GM23248 (cell line): Measurements from ENCODE around the gene ABCG5. TPM values are rescaled to one million over a fixed set of nuclear protein-coding genes. Genes with fewer than 3 reads are reported as not detected.

Source experiments
- DNase-seq: peaks from one replicate; pipeline ENCODE4 v3.0.0-alpha.2; 2015
- H2AFZ ChIP-seq: fragments of 200-600 bp; sonication (generic); 2 replicates; pipeline ENCODE4 v1.6.1; 2016; ENCODE audit warnings: antibody characterized with exemption
- H3F3A ChIP-seq: fragments of 200-600 bp; sonication (generic); 2 replicates; pipeline ENCODE4 v1.6.1; 2016; ENCODE audit warnings: mild to moderate bottlenecking, antibody characterized with exemption, mixed run types; ENCODE audit not compliant: insufficient read depth
- H3K27ac ChIP-seq: fragments of 200-600 bp; sonication (generic); 2 replicates; pipeline ENCODE4 v1.5.1; 2016; ENCODE audit warnings: mild to moderate bottlenecking
- H3K27me3 ChIP-seq: fragments of 200-600 bp; sonication (generic); replicated peaks from 2 replicates; pipeline ENCODE4 v1.6.1; 2016; ENCODE audit warnings: mild to moderate bottlenecking; ENCODE audit not compliant: insufficient read depth
- H3K36me3 ChIP-seq: fragments of 200-600 bp; sonication (generic); 2 replicates; pipeline ENCODE4 v1.6.1; 2016; ENCODE audit warnings: low read depth, mild to moderate bottlenecking
- H3K4me1 ChIP-seq: fragments of 200-600 bp; sonication (generic); 2 replicates; pipeline ENCODE4 v1.6.1; 2016; ENCODE audit warnings: mild to moderate bottlenecking; ENCODE audit not compliant: insufficient read depth
- H3K4me2 ChIP-seq: fragments of 200-600 bp; sonication (generic); one replicate; pipeline ENCODE4 v1.6.1; 2016; ENCODE audit warnings: mild to moderate bottlenecking; ENCODE audit not compliant: unreplicated experiment
- H3K4me3 ChIP-seq: fragments of 200-600 bp; sonication (generic); 2 replicates; pipeline ENCODE4 v1.5.1; 2016; ENCODE audit warnings: mild to moderate bottlenecking
- H3K79me2 ChIP-seq: fragments of 200-600 bp; sonication (generic); 2 replicates; pipeline ENCODE4 v1.6.1; 2016; ENCODE audit warnings: mild to moderate bottlenecking; ENCODE audit not compliant: insufficient read depth
- H3K9ac ChIP-seq: fragments of 200-600 bp; sonication (generic); 2 replicates; pipeline ENCODE4 v1.6.1; 2016; ENCODE audit warnings: mild to moderate bottlenecking
- H3K9me2 ChIP-seq: fragments of 200-600 bp; sonication (generic); 2 replicates; pipeline ENCODE4 v1.6.1; 2016; ENCODE audit warnings: mixed run types, mild to moderate bottlenecking, moderate library complexity; ENCODE audit not compliant: insufficient read depth
- H3K9me3 ChIP-seq: fragments of 200-600 bp; sonication (generic); one replicate; pipeline ENCODE4 v1.6.1; 2017; ENCODE audit warnings: low read depth
- H4K20me1 ChIP-seq: fragments of 200-600 bp; sonication (generic); 2 replicates; pipeline ENCODE4 v1.6.0; 2016; ENCODE audit not compliant: insufficient read depth
- EZH2 ChIP-seq: fragments of 200-600 bp; sonication (generic); IDR thresholded peaks from 2 replicates; pipeline ENCODE4 v1.6.1; 2018; ENCODE audit warnings: antibody characterized with exemption, mild to moderate bottlenecking; ENCODE audit not compliant: insufficient read depth, poor library complexity, severe bottlenecking
- EZH2phosphoT487 ChIP-seq: fragments of 200-600 bp; sonication (generic); IDR thresholded peaks from 2 replicates; pipeline ENCODE4 v1.6.1; 2018; ENCODE audit warnings: antibody characterized with exemption, moderate library complexity, mild to moderate bottlenecking, low read depth; ENCODE audit not compliant: insufficient read depth
- WGBS, 2 experiments: methylation state at CpG; one replicate each; pipeline ENCODE4 v1.1.6; 2015 to 2017; ENCODE audit warnings: low lambda C conversion rate in 2 of 2, low coverage in 1 of 2; ENCODE audit errors: missing lambda C conversion rate in 2 of 2; 5-methylcytosine and 5-hydroxymethylcytosine counted together
- in situ Hi-C: fragments of 300-500 bp; cut with MboI; formaldehyde crosslinking; loops from 2 replicates; pipeline ENCODE4 v1.15.0; 2020
- polyA plus RNA-seq: library from polyadenylated mRNA; unstranded; fragments of >200 nt; fragmentation: Nextera tagmentation; extraction: Ambion mirVana; gene quantifications from 2 replicates; pipeline ENCODE4 v1.2.1, GENCODE V29; 2016
- total RNA-seq: library from RNA; depleted of rRNA; stranded (reverse); fragments of >200 nt; shearing (Covaris generic); gene quantifications from 2 replicates; pipeline ENCODE4 v1.2.3, GENCODE V29; 2014

ABCG5 gene
- total and polyA plus RNA-seq, 2 experiments from 2014 or later, result not detected

- Histone ChIP-seq H3K9me2 (no peaks in the 10 kb centered on the region), H3K36me3 (no peaks in the 10 kb centered on the region), H3K27me3 (peaks cover 26% of the 10 kb centered on the region), H3K4me3 (no peak overlapping the region), H3K9me3 (no peaks in the 10 kb centered on the region), H3K4me2 (no peak overlapping the region), H2AFZ (no peak overlapping the region), H3K79me2 (no peaks in the 10 kb centered on the region), H4K20me1 (no peaks in the 10 kb centered on the region), H3F3A (no peaks in the 10 kb centered on the region), H3K27ac (no peak overlapping the region), H3K9ac (no peak overlapping the region), H3K4me1 (no peaks in the 10 kb centered on the region)
- DNase-seq, result no peak
- in situ Hi-C loops, result no loop called here
- TF ChIP-seq EZH2 (no peak), EZH2phosphoT487 (no peak)
- WGBS, 2 experiments, result 62 to 64% methylated on average over 12 of the region's 12 CpGs
These were observed 13.6 kb downstream of the ABCG5 start for GRCh38 chr2:43824951-43825493.

GRCh38 chr2:43824512-43824911 lies 14.1 kb downstream of the ABCG5 start:
- no peak for TF ChIP-seq EZH2phosphoT487
- Histone ChIP-seq H3K9me3 (no peaks in the 10 kb centered on the region), H3K4me1 (no peaks in the 10 kb centered on the region), H3K36me3 (no peaks in the 10 kb centered on the region), H3K79me2 (no peaks in the 10 kb centered on the region), H3K27ac (no peak overlapping the region), H3K27me3 (peaks cover 22% of the 10 kb centered on the region), H3F3A (no peaks in the 10 kb centered on the region), H3K4me3 (no peak overlapping the region), H3K9me2 (no peaks in the 10 kb centered on the region), H2AFZ (no peak overlapping the region), H3K4me2 (no peak overlapping the region), H3K9ac (no peak overlapping the region), H4K20me1 (no peaks in the 10 kb centered on the region)
- DNase-seq, result no peak
- 73 to 87% methylated on average over 2 of the region's 2 CpGs for WGBS, 2 experiments
- in situ Hi-C loops, result no loop called here

- no peak for TF ChIP-seq EZH2
- TF ChIP-seq EZH2phosphoT487, result no peak
- H3F3A ChIP-seq, result no peaks in the 10 kb centered on the region
- H3K4me3 ChIP-seq, result no peak overlapping the region
- H3K4me1 ChIP-seq, result peaks cover 2% of the 10 kb centered on the region; the same call in 1 of the 2 replicates
- peaks cover 21% of the 10 kb centered on the region; the same call in 1 of the 2 replicates for H3K27me3 ChIP-seq
- no peak overlapping the region for H3K9ac ChIP-seq
- H4K20me1 ChIP-seq, result no peaks in the 10 kb centered on the region
- in situ Hi-C loops, result no loop called here
- 83 to 89% methylated on average over 11 of the region's 11 CpGs for WGBS, 2 experiments
- H3K79me2 ChIP-seq, result no peaks in the 10 kb centered on the region
- H3K36me3 ChIP-seq, result no peaks in the 10 kb centered on the region
- H3K9me2 ChIP-seq, result no peaks in the 10 kb centered on the region
- no peak for DNase-seq
- no peaks in the 10 kb centered on the region for H3K9me3 ChIP-seq
- no peak overlapping the region for H2AFZ ChIP-seq
- H3K27ac ChIP-seq, result no peak overlapping the region
- no peak overlapping the region for H3K4me2 ChIP-seq
These were observed 14.9 kb downstream of the ABCG5 start for GRCh38 chr2:43823751-43824150.

GRCh38 chr2:43822839-43823238 lies 15.8 kb downstream of the ABCG5 start:
- no peak overlapping the region for H2AFZ ChIP-seq
- no peaks in the 10 kb centered on the region for H4K20me1 ChIP-seq
- H3K36me3 ChIP-seq, result no peaks in the 10 kb centered on the region
- 57 to 59% methylated on average over 7 of the region's 7 CpGs for WGBS, 2 experiments
- H3F3A ChIP-seq, result no peaks in the 10 kb centered on the region
- in situ Hi-C loops, result no loop called here
- no peaks in the 10 kb centered on the region for H3K79me2 ChIP-seq
- H3K9me3 ChIP-seq, result no peaks in the 10 kb centered on the region
- no peak overlapping the region for H3K27ac ChIP-seq
- H3K27me3 ChIP-seq, result peaks cover 21% of the 10 kb centered on the region; the same call in 1 of the 2 replicates
- peaks cover 4% of the 10 kb centered on the region; the same call in 1 of the 2 replicates for H3K4me1 ChIP-seq
- H3K4me2 ChIP-seq, result no peak overlapping the region
- no peak overlapping the region for H3K9ac ChIP-seq
- H3K4me3 ChIP-seq, result no peak overlapping the region
- TF ChIP-seq EZH2phosphoT487, result no peak
- H3K9me2 ChIP-seq, result no peaks in the 10 kb centered on the region
- DNase-seq, result no peak
